ENCODE results near the gene TBX6.

DNA sequence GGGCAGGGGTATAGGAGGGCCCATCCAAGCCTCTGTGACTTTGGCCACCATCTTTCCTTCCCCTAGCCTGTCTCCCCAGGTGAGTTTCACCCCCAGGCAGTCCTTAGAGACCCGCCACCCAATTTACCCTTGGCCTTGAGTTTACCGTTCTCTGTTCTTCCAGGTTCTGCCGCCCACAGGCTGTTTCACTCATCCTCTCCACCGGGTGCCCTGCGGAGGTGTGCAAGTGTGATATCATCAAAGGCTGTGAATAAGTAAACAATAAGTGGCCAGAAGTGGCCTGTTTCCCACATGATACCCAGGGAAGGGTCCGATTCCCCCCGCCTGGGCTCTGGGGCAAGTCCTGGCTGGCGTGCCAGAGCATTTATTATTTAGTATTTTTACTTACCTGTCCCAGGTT is 45.5 kb downstream of the TBX6 start:
- TF ChIP-seq, protein P1, sequence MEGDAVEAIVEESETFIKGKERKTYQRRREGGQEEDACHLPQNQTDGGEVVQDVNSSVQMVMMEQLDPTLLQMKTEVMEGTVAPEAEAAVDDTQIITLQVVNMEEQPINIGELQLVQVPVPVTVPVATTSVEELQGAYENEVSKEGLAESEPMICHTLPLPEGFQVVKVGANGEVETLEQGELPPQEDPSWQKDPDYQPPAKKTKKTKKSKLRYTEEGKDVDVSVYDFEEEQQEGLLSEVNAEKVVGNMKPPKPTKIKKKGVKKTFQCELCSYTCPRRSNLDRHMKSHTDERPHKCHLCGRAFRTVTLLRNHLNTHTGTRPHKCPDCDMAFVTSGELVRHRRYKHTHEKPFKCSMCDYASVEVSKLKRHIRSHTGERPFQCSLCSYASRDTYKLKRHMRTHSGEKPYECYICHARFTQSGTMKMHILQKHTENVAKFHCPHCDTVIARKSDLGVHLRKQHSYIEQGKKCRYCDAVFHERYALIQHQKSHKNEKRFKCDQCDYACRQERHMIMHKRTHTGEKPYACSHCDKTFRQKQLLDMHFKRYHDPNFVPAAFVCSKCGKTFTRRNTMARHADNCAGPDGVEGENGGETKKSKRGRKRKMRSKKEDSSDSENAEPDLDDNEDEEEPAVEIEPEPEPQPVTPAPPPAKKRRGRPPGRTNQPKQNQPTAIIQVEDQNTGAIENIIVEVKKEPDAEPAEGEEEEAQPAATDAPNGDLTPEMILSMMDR (IDR thresholded peaks at IDR 0.05 in 2 of 3, conservative IDR thresholded peaks at IDR 0.05 in 1 of 3; ENCODE audit: control insufficient read depth in 2 of 3, extremely low read depth in 1 of 3, insufficient read depth in 1 of 3, low read depth in 3 of 3, low read length in 3 of 3), result no peak
- TF ChIP-seq MYC (IDR thresholded peaks at IDR 0.05; ENCODE audit: insufficient read depth, insufficient read length, insufficient replicate concordance, low read length, severe bottlenecking) (no peak), POLR2A (IDR thresholded peaks at IDR 0.05; ENCODE audit: low read depth, low read length) (no peak), EZH2 (IDR thresholded peaks at IDR 0.05; ENCODE audit: borderline replicate concordance, control insufficient read depth, low read depth, low read length) (no peak), MXI1 (IDR thresholded peaks at IDR 0.05; ENCODE audit: low read depth, low read length) (no peak), ESRRA (IDR thresholded peaks at IDR 0.05; ENCODE audit: low read length) (no peak), SUPT20H (IDR thresholded peaks at IDR 0.05; ENCODE audit: borderline replicate concordance, control insufficient read depth, low read depth, low read length) (no peak), RFX5 (IDR thresholded peaks at IDR 0.05; ENCODE audit: low read depth, low read length) (no peak)
- TF ChIP-seq, protein P2, sequence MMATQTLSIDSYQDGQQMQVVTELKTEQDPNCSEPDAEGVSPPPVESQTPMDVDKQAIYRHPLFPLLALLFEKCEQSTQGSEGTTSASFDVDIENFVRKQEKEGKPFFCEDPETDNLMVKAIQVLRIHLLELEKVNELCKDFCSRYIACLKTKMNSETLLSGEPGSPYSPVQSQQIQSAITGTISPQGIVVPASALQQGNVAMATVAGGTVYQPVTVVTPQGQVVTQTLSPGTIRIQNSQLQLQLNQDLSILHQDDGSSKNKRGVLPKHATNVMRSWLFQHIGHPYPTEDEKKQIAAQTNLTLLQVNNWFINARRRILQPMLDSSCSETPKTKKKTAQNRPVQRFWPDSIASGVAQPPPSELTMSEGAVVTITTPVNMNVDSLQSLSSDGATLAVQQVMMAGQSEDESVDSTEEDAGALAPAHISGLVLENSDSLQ (IDR thresholded peaks at IDR 0.05), result no peak

Data from GM12878 (cell line).